ENCODE data around the gene ZNF169. TPM values are rescaled to one million over a fixed set of nuclear protein-coding genes. Genes with fewer than 3 reads are reported as not detected.
A peak's percentile ranks its signal among the peaks of the same experiment; 100 is the strongest.
"Not testable (repeated sequence)": the region's sequence is repeated elsewhere in the genome, so short reads cannot be mapped to it uniquely, and the experiment has no call there.

Gene ZNF169
- total and polyA plus RNA-seq, 2 donors (not counting 3 experiments of a cell fraction or from before 2014, with no cell fraction given), result 5.4 to 7.7 TPM

- dilution Hi-C loops (cut with MboI; ENCODE audit: extremely low pct_ligation_motif_present, low sequenced_read_pairs), result not testable (repeated sequence)
Observed at GRCh38 chr9:94348754-94349153, 89.7 kb downstream of the ZNF169 start.

More at GRCh38 chr9:94348754-94349153, 89.7 kb downstream of the ZNF169 start:
- FAIRE-seq, result peak; percentile 90
- BruUV-seq (replicated peaks); H3K4me2 ChIP-seq (ENCODE audit: insufficient read depth, low read length); H4K20me1 ChIP-seq (replicated peaks; ENCODE audit: control insufficient read depth, extremely low read depth, insufficient read depth, low read length); CTCF ChIA-PET; H3K9me1 ChIP-seq (replicated peaks; ENCODE audit: control insufficient read depth, extremely low read depth, insufficient read depth, low read length); H3K9me3 ChIP-seq (replicated peaks; ENCODE audit: control insufficient read depth, insufficient read depth, low read length); POLR2A ChIA-PET; H3K27me3 ChIP-seq (ENCODE audit: control insufficient read depth in 2 of 2, insufficient read depth in 2 of 2, low read length in 2 of 2); H3K4me1 ChIP-seq (ENCODE audit: control insufficient read depth, extremely low read depth, insufficient read depth, low read length); DNase-seq (ENCODE audit: low read depth, low spot score); H2AFZ ChIP-seq (ENCODE audit: low read depth, low read length); H3K9ac ChIP-seq (replicated peaks; ENCODE audit: extremely low read depth, insufficient read depth, low read length); H3K79me2 ChIP-seq (ENCODE audit: control insufficient read depth, insufficient read depth, low read length); H3K4me3 ChIP-seq (replicated peaks in 1 of 3; ENCODE audit: insufficient read depth in 1 of 3, low read depth in 1 of 3, low read length in 3 of 3); intact Hi-C loops (cut with micrococcal nuclease); H3K27ac ChIP-seq (ENCODE audit: insufficient read depth, low read depth, low read length); H3K36me3 ChIP-seq (ENCODE audit: control insufficient read depth in 2 of 2, extremely low read depth in 1 of 2, insufficient read depth in 2 of 2, low read length in 2 of 2): not testable (repeated sequence)

Other genes with a start within 250 kb of the ZNF169 start
- gene PTPDC1, start 174.8 kb upstream of the ZNF169 start, total RNA-seq, result 9.1 TPM in 2 replicates
- gene PTPDC1, start 174.8 kb upstream of the ZNF169 start, polyA plus RNA-seq, result 3.5 and 4.3 TPM in 2 replicates
- not detected in 2 replicates for gene NUTM2F, start 69.3 kb downstream of the ZNF169 start, total RNA-seq
- gene NUTM2F, start 69.3 kb downstream of the ZNF169 start, polyA plus RNA-seq, result not detected in 2 replicates

Measured in endothelial cell of umbilical vein (primary cell).